ENCODE results near the gene LDLRAP1. TPM values are rescaled to one million over a fixed set of nuclear protein-coding genes. Genes with fewer than 3 reads are reported as not detected.

Gene LDLRAP1
- total RNA-seq, 1 experiment from 2014 or later: 47.0 TPM

- Histone ChIP-seq H3K4me3 (ENCODE audit: insufficient read depth, low read depth, low read length) (no peak overlapping the region), H3K27me3 (ENCODE audit: control insufficient read depth, insufficient read depth, low read length) (no peaks in the 10 kb centered on the region), H3K36me3 (replicated peaks; ENCODE audit: control insufficient read depth, insufficient read depth, low read length) (peaks cover 11% of the 10 kb centered on the region)
- DNase-seq: no peak
These were observed 14.1 kb downstream of the LDLRAP1 start for GRCh38 chr1:25557543-25557942.

GRCh38 chr1:25559031-25559430 is 15.6 kb downstream of the LDLRAP1 start:
- Histone ChIP-seq H3K27me3 (ENCODE audit: control insufficient read depth, insufficient read depth, low read length) (no peaks in the 10 kb centered on the region), H3K4me3 (ENCODE audit: insufficient read depth, low read depth, low read length) (no peak overlapping the region), H3K36me3 (replicated peaks; ENCODE audit: control insufficient read depth, insufficient read depth, low read length) (peaks cover 11% of the 10 kb centered on the region)
- DNase-seq: no peak

- Histone ChIP-seq H3K27me3 (ENCODE audit: control insufficient read depth, insufficient read depth, low read length) (no peaks in the 10 kb centered on the region), H3K36me3 (replicated peaks; ENCODE audit: control insufficient read depth, insufficient read depth, low read length) (peaks cover 5% of the 10 kb centered on the region), H3K4me3 (ENCODE audit: insufficient read depth, low read depth, low read length) (no peak overlapping the region)
- no peak for DNase-seq
These were observed 16.6 kb downstream of the LDLRAP1 start for GRCh38 chr1:25560001-25560400.

DNA sequence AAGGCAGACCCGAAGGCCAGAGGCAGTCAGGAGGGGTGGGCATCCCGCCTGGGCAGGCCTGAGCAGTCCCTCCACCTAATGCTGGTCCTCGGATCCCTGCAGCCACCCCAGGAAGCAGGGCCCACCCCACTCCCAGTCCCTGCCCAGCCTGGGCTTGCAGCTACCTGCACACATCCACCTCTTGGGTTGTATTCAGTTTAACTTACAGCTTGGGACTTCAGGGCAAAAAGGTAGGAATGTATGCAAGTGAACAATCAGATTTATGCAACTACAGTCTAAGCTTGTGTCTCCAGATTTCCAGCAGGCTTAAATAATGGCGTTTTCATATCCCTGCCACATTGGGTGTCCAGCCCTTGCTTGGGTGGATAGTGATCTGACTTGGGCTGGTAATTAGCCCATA is 17.4 kb downstream of the LDLRAP1 start:
- H3K4me3 ChIP-seq (ENCODE audit: insufficient read depth, low read depth, low read length): no peak overlapping the region
- no peak for DNase-seq
- H3K27me3 ChIP-seq (ENCODE audit: control insufficient read depth, insufficient read depth, low read length): no peaks in the 10 kb centered on the region
- H3K36me3 ChIP-seq (replicated peaks; ENCODE audit: control insufficient read depth, insufficient read depth, low read length): peaks cover 5% of the 10 kb centered on the region

- no peak for DNase-seq
- Histone ChIP-seq H3K36me3 (replicated peaks; ENCODE audit: control insufficient read depth, insufficient read depth, low read length) (peaks cover 5% of the 10 kb centered on the region), H3K27me3 (ENCODE audit: control insufficient read depth, insufficient read depth, low read length) (no peaks in the 10 kb centered on the region), H3K4me3 (ENCODE audit: insufficient read depth, low read depth, low read length) (no peak overlapping the region)
These were observed 18.2 kb downstream of the LDLRAP1 start for GRCh38 chr1:25561421-25562100.

- peaks cover 5% of the 10 kb centered on the region for H3K36me3 ChIP-seq (replicated peaks; ENCODE audit: control insufficient read depth, insufficient read depth, low read length)
- no peaks in the 10 kb centered on the region for H3K27me3 ChIP-seq (ENCODE audit: control insufficient read depth, insufficient read depth, low read length)
- DNase-seq: no peak
- H3K4me3 ChIP-seq (ENCODE audit: insufficient read depth, low read depth, low read length): no peak overlapping the region
These were observed 18.9 kb downstream of the LDLRAP1 start for GRCh38 chr1:25562101-25562927.

DNA sequence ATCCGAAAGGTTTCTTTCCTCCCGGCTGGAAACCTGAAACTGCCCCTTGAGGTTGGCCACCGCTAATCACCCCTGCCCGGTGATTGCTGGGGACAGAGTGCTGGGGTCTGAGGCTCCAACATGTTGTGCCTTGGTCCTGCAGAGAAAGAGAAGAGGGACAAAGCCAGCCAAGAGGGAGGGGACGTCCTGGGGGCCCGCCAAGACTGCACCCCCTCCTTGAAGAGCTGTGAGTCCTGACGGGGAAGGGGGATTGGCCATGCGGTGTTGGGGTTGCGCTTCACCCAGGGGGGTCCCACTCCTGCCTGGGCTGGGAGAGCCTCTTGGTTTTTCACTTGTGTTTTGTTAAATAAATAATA is 19.5 kb downstream of the LDLRAP1 start:
- Histone ChIP-seq H3K36me3 (replicated peaks; ENCODE audit: control insufficient read depth, insufficient read depth, low read length) (peaks cover 5% of the 10 kb centered on the region), H3K4me3 (ENCODE audit: insufficient read depth, low read depth, low read length) (no peak overlapping the region), H3K27me3 (ENCODE audit: control insufficient read depth, insufficient read depth, low read length) (no peaks in the 10 kb centered on the region)
- DNase-seq: no peak

DNA sequence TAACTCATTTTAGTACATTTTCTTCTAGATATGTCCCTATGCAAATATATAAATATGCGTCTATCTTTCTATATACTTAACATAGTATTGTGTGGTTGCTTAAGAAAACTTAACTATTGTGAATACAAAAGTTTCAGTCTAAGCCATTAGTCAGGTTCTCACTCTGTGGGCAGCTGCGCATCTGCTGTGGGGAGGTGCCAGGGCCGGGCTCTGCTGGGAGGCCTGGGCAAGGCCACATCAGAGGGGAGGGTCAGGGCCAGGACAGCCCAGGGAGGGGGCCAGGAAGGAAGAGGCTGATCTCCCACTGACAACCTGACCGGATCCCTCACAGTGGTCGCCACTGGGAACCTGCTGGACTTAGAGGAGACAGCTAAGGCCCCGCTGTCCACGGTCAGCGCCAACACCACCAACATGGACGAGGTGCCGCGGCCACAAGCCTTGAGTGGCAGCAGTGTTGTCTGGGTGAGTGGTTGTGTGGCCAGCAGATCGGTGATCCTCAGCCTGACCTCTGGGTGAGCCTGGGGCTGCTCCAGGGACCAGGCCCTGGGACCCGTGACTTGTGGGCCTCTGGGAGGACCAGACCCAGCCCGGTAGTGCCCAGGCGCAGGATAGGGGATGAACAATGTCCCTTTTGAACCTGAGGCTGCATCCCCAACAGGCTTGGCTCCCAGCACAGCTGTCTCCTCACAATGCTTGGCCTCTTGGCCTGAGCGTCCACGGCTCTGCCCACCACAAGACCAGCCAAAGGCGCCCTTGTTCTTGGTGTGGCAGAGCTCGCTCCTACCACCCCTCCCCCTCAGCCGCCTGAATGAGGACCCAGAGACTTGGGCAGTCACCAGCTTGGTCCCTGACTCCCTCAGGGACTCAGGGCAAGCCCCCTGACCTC is 20.2 kb downstream of the LDLRAP1 start:
- H3K36me3 ChIP-seq (replicated peaks; ENCODE audit: control insufficient read depth, insufficient read depth, low read length): peaks cover 4% of the 10 kb centered on the region
- no peak for DNase-seq
- H3K4me3 ChIP-seq (ENCODE audit: insufficient read depth, low read depth, low read length): no peak overlapping the region
- no peaks in the 10 kb centered on the region for H3K27me3 ChIP-seq (ENCODE audit: control insufficient read depth, insufficient read depth, low read length)

- DNase-seq: no peak
- Histone ChIP-seq H3K27me3 (ENCODE audit: control insufficient read depth, insufficient read depth, low read length) (no peaks in the 10 kb centered on the region), H3K36me3 (replicated peaks; ENCODE audit: control insufficient read depth, insufficient read depth, low read length) (no peaks in the 10 kb centered on the region; the same call in none of the 2 replicates), H3K4me3 (ENCODE audit: insufficient read depth, low read depth, low read length) (no peak overlapping the region)
These were observed 21.6 kb downstream of the LDLRAP1 start for GRCh38 chr1:25564777-25565574.

DNA sequence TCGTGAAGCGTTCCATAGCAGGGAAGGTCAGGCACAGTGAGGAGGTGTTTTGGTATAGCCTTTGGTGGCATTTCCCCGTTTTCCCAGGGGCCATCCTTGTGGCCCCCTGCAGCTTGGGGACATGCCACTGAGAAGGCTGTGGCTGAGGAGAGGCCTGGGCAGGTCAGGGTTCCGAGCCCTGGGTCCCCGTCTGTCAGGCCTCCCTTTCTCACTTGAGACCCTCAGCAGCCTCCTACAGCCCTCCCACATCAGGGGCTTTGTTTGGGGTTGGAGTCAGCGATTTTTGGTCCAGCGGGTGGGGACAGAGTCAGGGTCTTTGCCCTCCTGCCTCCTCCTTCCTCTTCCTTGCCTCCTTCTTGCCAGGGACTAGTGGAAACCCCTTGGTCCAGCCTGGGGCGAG is 22.2 kb downstream of the LDLRAP1 start:
- no peak overlapping the region for H3K4me3 ChIP-seq (ENCODE audit: insufficient read depth, low read depth, low read length)
- no peak for DNase-seq
- H3K27me3 ChIP-seq (ENCODE audit: control insufficient read depth, insufficient read depth, low read length): no peaks in the 10 kb centered on the region
- H3K36me3 ChIP-seq (replicated peaks; ENCODE audit: control insufficient read depth, insufficient read depth, low read length): no peaks in the 10 kb centered on the region; the same call in none of the 2 replicates

GRCh38 chr1:25566176-25566729 is 22.8 kb downstream of the LDLRAP1 start:
- Histone ChIP-seq H3K36me3 (replicated peaks; ENCODE audit: control insufficient read depth, insufficient read depth, low read length) (no peaks in the 10 kb centered on the region; the same call in none of the 2 replicates), H3K4me3 (ENCODE audit: insufficient read depth, low read depth, low read length) (no peak overlapping the region), H3K27me3 (ENCODE audit: control insufficient read depth, insufficient read depth, low read length) (no peaks in the 10 kb centered on the region)
- DNase-seq: no peak

- Histone ChIP-seq H3K27me3 (ENCODE audit: control insufficient read depth, insufficient read depth, low read length) (no peaks in the 10 kb centered on the region), H3K36me3 (replicated peaks; ENCODE audit: control insufficient read depth, insufficient read depth, low read length) (no peaks in the 10 kb centered on the region; the same call in none of the 2 replicates), H3K4me3 (ENCODE audit: insufficient read depth, low read depth, low read length) (no peak overlapping the region)
- DNase-seq: peak; percentile 83
These were observed 23.4 kb downstream of the LDLRAP1 start for GRCh38 chr1:25566730-25567341.

GRCh38 chr1:25567710-25568089 is 24.3 kb downstream of the LDLRAP1 start:
- no peaks in the 10 kb centered on the region for H3K27me3 ChIP-seq (ENCODE audit: control insufficient read depth, insufficient read depth, low read length)
- no peak for DNase-seq
- H3K4me3 ChIP-seq (ENCODE audit: insufficient read depth, low read depth, low read length): no peak overlapping the region
- H3K36me3 ChIP-seq (replicated peaks; ENCODE audit: control insufficient read depth, insufficient read depth, low read length): no peaks in the 10 kb centered on the region; the same call in none of the 2 replicates
